ENCODE data around the gene ANO7. TPM values are rescaled to one million over a fixed set of nuclear protein-coding genes. Genes with fewer than 3 reads are reported as not detected.
A peak's percentile ranks its signal among the peaks of the same experiment; 100 is the strongest.

Gene ANO7
- total RNA-seq, 4 donors from 2014 or later: 0.32 to 1.3 (median 0.42) TPM; not detected in 1

DNA sequence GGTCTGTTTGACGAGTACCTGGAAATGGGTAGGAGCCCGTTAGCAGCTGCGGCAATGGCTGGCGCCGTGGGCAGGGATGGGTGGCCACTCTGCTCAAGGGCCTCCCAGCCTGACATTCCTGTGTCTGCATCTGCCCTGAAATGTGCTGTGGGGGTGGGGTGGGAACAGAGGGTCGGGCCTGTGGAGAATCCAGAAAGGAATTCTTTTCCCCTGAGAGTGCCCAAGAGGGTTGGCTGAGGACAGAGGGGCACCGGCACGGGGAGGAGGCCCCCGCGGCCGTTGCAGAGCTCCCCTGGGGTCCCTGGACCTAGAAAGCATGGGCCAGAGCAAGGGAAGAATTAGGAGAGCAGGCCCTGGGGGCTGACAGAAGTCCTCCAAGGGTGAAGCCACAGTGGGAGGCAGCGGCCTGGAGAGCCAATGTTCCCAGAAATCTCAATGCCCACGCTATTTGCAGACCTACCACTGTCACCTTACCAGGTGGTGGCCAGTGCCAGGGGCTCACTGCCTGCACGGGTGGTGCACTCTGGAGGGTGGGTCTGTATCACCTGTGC is 27.8 kb downstream of the ANO7 start:
- Histone ChIP-seq H3K27me3 (no peaks in the 10 kb centered on the region), H3K36me3 (no peaks in the 10 kb centered on the region), H3K4me3 (no peak overlapping the region), H3K9me3 (no peaks in the 10 kb centered on the region), H3K4me1 (peaks cover 7 to 27% (median 16%) of the 10 kb centered on the region in 4 donors), H3K27ac (replicated peaks in 1 of 4) (no peak overlapping the region)
- intact Hi-C loops (cut with DNase I): loop anchor here (5.0 kb wide), 1 partner anchor 69 kb away; the partner anchor contains the start of gene PASK
- WGBS: 75% methylated on average over 13 of the region's 14 CpGs
- DNase-seq (ENCODE audit: extremely low spot score): no peak
- no peak for TF ChIP-seq POLR2A (IDR thresholded peaks at IDR 0.05; ENCODE audit: low read depth)
- TF ChIP-seq EP300 (IDR thresholded peaks at IDR 0.05): no peak
- TF ChIP-seq, protein P1, sequence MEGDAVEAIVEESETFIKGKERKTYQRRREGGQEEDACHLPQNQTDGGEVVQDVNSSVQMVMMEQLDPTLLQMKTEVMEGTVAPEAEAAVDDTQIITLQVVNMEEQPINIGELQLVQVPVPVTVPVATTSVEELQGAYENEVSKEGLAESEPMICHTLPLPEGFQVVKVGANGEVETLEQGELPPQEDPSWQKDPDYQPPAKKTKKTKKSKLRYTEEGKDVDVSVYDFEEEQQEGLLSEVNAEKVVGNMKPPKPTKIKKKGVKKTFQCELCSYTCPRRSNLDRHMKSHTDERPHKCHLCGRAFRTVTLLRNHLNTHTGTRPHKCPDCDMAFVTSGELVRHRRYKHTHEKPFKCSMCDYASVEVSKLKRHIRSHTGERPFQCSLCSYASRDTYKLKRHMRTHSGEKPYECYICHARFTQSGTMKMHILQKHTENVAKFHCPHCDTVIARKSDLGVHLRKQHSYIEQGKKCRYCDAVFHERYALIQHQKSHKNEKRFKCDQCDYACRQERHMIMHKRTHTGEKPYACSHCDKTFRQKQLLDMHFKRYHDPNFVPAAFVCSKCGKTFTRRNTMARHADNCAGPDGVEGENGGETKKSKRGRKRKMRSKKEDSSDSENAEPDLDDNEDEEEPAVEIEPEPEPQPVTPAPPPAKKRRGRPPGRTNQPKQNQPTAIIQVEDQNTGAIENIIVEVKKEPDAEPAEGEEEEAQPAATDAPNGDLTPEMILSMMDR (IDR thresholded peaks at IDR 0.05): no peak
- TF ChIP-seq POLR2AphosphoS5 (IDR thresholded peaks at IDR 0.05): no peak

GRCh38 chr2:241217320-241218031 is 29.0 kb downstream of the ANO7 start:
- TF ChIP-seq POLR2A (IDR thresholded peaks at IDR 0.05; ENCODE audit: low read depth): no peak
- TF ChIP-seq, protein P1 (IDR thresholded peaks at IDR 0.05): peak in 1 of 3 experiments; percentile 3
- TF ChIP-seq POLR2AphosphoS5 (IDR thresholded peaks at IDR 0.05): peak; percentile 45 to 46
- H3K4me1 ChIP-seq: peaks cover 7 to 27% (median 16%) of the 10 kb centered on the region in 4 donors
- DNase-seq (ENCODE audit: extremely low spot score): no peak
- WGBS: 17% methylated on average over 1 of the region's 77 CpGs
- peak overlapping the region; percentile 83 to 94 (median 90) for H3K27ac ChIP-seq (replicated peaks in 1 of 4)
- no peaks in the 10 kb centered on the region for H3K36me3 ChIP-seq
- H3K27me3 ChIP-seq: no peaks in the 10 kb centered on the region
- intact Hi-C loops (cut with DNase I): loop anchor here (5.0 kb wide), 1 partner anchor 70 kb away; the partner anchor contains the start of gene PASK
- H3K9me3 ChIP-seq: no peaks in the 10 kb centered on the region
- peak overlapping the region; percentile 53 to 70 (median 60) for H3K4me3 ChIP-seq

GRCh38 chr2:241218131-241219029 is 29.9 kb downstream of the ANO7 start:
- WGBS: 1% methylated on average over 26 of the region's 83 CpGs

DNA sequence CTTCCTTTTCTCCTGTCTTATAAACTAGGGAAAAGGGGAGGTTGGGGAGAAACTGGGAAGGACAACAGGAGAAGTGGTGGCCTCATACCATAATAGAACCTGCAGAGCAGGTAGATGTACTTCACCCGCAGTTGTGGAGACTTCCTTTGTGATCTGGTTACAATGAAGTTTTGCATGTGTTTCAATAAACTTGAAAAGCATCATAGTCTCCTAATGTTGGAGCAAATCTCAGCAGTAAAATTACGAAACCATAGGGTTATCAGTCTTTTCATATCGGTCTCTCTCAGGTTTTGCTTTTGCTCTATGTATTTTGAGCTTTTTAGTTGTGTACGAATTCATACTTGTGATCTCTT is 30.5 kb downstream of the ANO7 start:
- DNase-seq (ENCODE audit: extremely low spot score): no peak
- 62% methylated on average over 4 of the region's 4 CpGs for WGBS
- TF ChIP-seq POLR2A (IDR thresholded peaks at IDR 0.05; ENCODE audit: low read depth) (no peak), EP300 (IDR thresholded peaks at IDR 0.05) (no peak), POLR2AphosphoS5 (IDR thresholded peaks at IDR 0.05) (no peak)
- TF ChIP-seq, protein P1 (IDR thresholded peaks at IDR 0.05): no peak
- H3K36me3 ChIP-seq: no peaks in the 10 kb centered on the region
- H3K27ac ChIP-seq (replicated peaks in 1 of 4): peak overlapping the region in 1 of 4 donors; percentile 77
- H3K4me1 ChIP-seq: peaks cover 11 to 35% (median 23%) of the 10 kb centered on the region in 4 donors
- peak overlapping the region; percentile 68 to 77 (median 72) for H3K4me3 ChIP-seq
- intact Hi-C loops (cut with DNase I): loop anchor here (5.0 kb wide), 1 partner anchor 72 kb away; the partner anchor contains the start of gene PASK
- no peaks in the 10 kb centered on the region for H3K27me3 ChIP-seq
- no peaks in the 10 kb centered on the region for H3K9me3 ChIP-seq

More at GRCh38 chr2:241218131-241219029, 29.9 kb downstream of the ANO7 start:
- TF ChIP-seq POLR2AphosphoS5 (IDR thresholded peaks at IDR 0.05) (peak; percentile 2 to 12), POLR2A (IDR thresholded peaks at IDR 0.05; ENCODE audit: low read depth) (no peak), EP300 (IDR thresholded peaks at IDR 0.05) (no peak)
- TF ChIP-seq, protein P1 (IDR thresholded peaks at IDR 0.05): peak; percentile 10 to 24 (median 17)
- peaks cover 7 to 29% (median 17%) of the 10 kb centered on the region in 4 donors for H3K4me1 ChIP-seq
- H3K27ac ChIP-seq (replicated peaks in 1 of 4): peak overlapping the region; percentile 60 to 77 (median 74)
- no peaks in the 10 kb centered on the region for H3K36me3 ChIP-seq
- H3K27me3 ChIP-seq: no peaks in the 10 kb centered on the region
- H3K9me3 ChIP-seq: no peaks in the 10 kb centered on the region
- peak overlapping the region; percentile 68 to 77 (median 72) for H3K4me3 ChIP-seq
- no peak for DNase-seq (ENCODE audit: extremely low spot score)
- intact Hi-C loops (cut with DNase I): loop anchor here (5.0 kb wide), 1 partner anchor 71 kb away; the partner anchor contains the start of gene PASK

All from esophagus muscularis mucosa (tissue), 4 donors.